Left lung (tissue), 10 donors: ENCODE results near the gene MRPL42. TPM values are rescaled to one million over a fixed set of nuclear protein-coding genes. Genes with fewer than 3 reads are reported as not detected.
"Not testable (repeated sequence)": the region's sequence is repeated elsewhere in the genome, so short reads cannot be mapped to it uniquely, and the experiment has no call there.

Source experiments
- ATAC-seq: fragments of 200-7000 bp; cut with Tn5 transposase; one replicate; pipeline ENCODE4 v1.9.1; 2020; ENCODE audit warnings: moderate library complexity
- DNase-seq, 4 donors: peaks; one replicate each; pipeline ENCODE4 v3.0.0-alpha.2; 2013 to 2020
- H3K27ac ChIP-seq, 2 donors: fragments of 200-600 bp; sonication (generic) in 1 of 2; one replicate each; pipeline versions ENCODE4 v1.5.0 to v1.8.0; 2020 to 2021
- H3K27me3 ChIP-seq, 2 donors: fragments of 200-600 bp; sonication (generic) in 1 of 2; one replicate each; pipeline versions ENCODE4 v1.5.0 to v1.8.0; 2020 to 2021
- H3K36me3 ChIP-seq, 2 donors: fragments of 200-600 bp; sonication (generic) in 1 of 2; one replicate each; pipeline versions ENCODE4 v1.5.0 to v1.8.0; 2020 to 2021
- H3K4me1 ChIP-seq, 2 donors: fragments of 200-600 bp; one replicate each; pipeline ENCODE4 v1.8.0; 2021
- H3K4me3 ChIP-seq, 2 donors: fragments of 200-600 bp; sonication (generic) in 1 of 2; one replicate each; pipeline versions ENCODE4 v1.5.0 to v1.8.0; 2020 to 2021; ENCODE audit warnings: mild to moderate bottlenecking in 1 of 2
- H3K9me3 ChIP-seq, 2 donors: fragments of 200-600 bp; sonication (generic) in 1 of 2; one replicate each; pipeline versions ENCODE4 v1.5.0 to v1.8.0; 2020 to 2021
- intact Hi-C, 2 donors: fragments of 100-400 bp; cut with DNase I; formaldehyde crosslinking; loops; one replicate each; pipeline versions ENCODE4 v1.11.2 to v1.14.2; 2022
- polyA plus RNA-seq, 6 donors: library from polyadenylated mRNA; unstranded; fragments of 120-200 nt; gene quantifications; one replicate each; pipeline ENCODE4 v1.2.1, GENCODE V29; 2013; ENCODE audit not compliant: insufficient read length in 6 of 6
- total RNA-seq, 2 donors: library from RNA; stranded (reverse); fragmentation: NEBNext Ultra II Directional; extraction: Animal tissue kit (Norgen Biotek cat#: 25700); gene quantifications; one replicate each; pipeline ENCODE4 v1.2.1, GENCODE V29; 2021
- TF ChIP-seq, protein P1 (sequence below), 2 donors: fragments of 200-600 bp; sonication (generic) in 1 of 2; IDR thresholded peaks; one replicate each; pipeline versions ENCODE4 v1.5.0 to v1.8.0; 2021; ENCODE audit warnings: antibody characterized with exemption in 2 of 2
- donor health status: DM: no; HTN: yes; CAD: no.
- donor health status: DM: no; HTN: no; CAD: no.

MRPL42 gene
- total and polyA plus RNA-seq, 8 donors: 53.2 to 70.8 (median 62.8) TPM

DNA sequence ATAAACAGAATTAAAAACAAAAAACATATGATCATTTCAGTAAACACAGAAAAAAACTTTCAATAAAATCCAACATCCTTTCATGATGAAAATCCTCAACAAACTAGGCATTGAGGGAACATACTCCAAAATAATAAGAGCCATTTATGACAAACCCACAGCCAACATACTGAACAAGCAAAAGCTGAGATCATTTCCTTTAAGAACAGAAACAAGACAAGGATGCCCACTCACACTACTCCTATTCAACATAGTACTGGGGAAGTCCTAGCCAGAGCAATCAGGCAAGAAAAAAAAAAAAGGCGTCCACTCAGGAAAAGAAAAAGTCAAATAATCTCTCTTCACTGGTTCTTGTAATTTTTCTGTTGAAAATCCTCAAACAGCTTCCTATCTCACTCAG is 30.1 kb downstream of the MRPL42 start:
- H3K4me3 ChIP-seq: no peak overlapping the region
- intact Hi-C loops: no loop called here
- no peaks in the 10 kb centered on the region for H3K9me3 ChIP-seq
- TF ChIP-seq, protein P1, sequence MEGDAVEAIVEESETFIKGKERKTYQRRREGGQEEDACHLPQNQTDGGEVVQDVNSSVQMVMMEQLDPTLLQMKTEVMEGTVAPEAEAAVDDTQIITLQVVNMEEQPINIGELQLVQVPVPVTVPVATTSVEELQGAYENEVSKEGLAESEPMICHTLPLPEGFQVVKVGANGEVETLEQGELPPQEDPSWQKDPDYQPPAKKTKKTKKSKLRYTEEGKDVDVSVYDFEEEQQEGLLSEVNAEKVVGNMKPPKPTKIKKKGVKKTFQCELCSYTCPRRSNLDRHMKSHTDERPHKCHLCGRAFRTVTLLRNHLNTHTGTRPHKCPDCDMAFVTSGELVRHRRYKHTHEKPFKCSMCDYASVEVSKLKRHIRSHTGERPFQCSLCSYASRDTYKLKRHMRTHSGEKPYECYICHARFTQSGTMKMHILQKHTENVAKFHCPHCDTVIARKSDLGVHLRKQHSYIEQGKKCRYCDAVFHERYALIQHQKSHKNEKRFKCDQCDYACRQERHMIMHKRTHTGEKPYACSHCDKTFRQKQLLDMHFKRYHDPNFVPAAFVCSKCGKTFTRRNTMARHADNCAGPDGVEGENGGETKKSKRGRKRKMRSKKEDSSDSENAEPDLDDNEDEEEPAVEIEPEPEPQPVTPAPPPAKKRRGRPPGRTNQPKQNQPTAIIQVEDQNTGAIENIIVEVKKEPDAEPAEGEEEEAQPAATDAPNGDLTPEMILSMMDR (IDR thresholded peaks at IDR 0.05): no peak
- H3K36me3 ChIP-seq: peaks cover 0 to 18% of the 10 kb centered on the region in 2 donors
- no peaks in the 10 kb centered on the region for H3K27me3 ChIP-seq
- ATAC-seq (no peak), DNase-seq (no peak)
- no peak overlapping the region for H3K27ac ChIP-seq
- H3K4me1 ChIP-seq: no peaks in the 10 kb centered on the region

DNA sequence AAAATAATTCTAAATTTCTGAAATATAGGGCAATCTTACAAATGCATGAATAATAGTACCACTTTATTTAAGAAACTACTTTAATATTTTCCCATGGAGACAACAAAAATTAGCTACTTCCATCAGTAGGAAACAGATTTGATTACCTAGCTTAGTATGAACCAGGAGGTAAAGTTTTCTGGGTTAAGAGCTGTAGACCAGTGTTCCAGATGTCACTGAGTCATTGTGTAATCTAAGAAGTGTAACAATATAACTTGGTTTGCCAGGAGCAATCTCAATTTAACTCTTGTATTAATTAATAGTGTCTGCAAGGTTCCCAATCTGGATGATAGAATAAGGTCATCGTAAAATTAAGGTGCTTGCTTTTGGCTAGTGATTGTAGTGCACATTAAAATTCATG is 31.5 kb downstream of the MRPL42 start:
- H3K9me3 ChIP-seq, H3K27ac ChIP-seq, ATAC-seq, DNase-seq, H3K4me1 ChIP-seq, H3K4me3 ChIP-seq, H3K27me3 ChIP-seq, intact Hi-C loops: not testable (repeated sequence)
- H3K36me3 ChIP-seq: peaks cover 0 to 23% of the 10 kb centered on the region in 2 donors

DNA sequence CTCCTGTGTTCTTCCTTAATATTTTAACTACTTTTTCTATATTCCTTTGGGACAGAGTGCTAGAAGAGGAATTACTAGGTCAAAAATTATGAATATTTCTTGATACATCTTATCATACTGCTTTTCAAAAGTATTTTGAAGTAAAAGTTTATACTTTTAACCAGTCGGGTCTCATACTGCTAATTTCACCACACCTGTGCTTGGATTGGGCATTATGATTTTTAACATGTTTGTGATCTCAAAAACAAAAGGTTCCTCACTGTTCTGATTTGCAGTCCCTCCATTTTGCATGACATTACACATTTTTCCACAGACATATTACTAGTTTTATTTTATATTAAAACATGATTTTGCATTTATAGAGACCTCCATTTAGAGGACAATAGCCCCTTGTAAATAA is 32.9 kb downstream of the MRPL42 start:
- no peak overlapping the region for H3K27ac ChIP-seq
- TF ChIP-seq, protein P1 (IDR thresholded peaks at IDR 0.05): no peak
- no peak for DNase-seq
- H3K27me3 ChIP-seq: no peaks in the 10 kb centered on the region
- H3K36me3 ChIP-seq: peaks cover 0 to 30% of the 10 kb centered on the region in 2 donors
- intact Hi-C loops: loop anchor here (5.0 to 10.0 kb wide), 2 partner anchors 602 to 605 kb away; no protein-coding TSS in a partner anchor
- H3K4me1 ChIP-seq: no peaks in the 10 kb centered on the region
- ATAC-seq: no peak
- no peaks in the 10 kb centered on the region for H3K9me3 ChIP-seq
- H3K4me3 ChIP-seq: no peak overlapping the region

DNA sequence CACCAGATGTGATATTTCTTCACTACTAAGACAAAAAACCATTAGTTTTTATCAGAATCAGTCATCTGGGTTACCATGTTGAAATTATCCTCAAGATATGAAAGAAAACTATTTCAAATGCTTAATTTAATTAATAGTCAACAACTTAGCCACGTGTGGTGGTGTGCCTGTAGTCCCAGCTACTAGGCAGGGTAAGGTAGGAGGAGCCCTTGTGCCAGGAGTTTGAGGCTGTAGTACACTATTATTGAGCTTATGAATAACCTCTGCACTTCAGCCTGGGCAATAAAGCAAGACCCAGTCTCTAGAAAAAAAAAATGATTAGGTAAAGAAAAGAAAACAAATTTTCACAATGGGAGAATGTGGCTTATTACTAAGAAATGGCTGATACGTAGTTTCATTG is 33.4 kb downstream of the MRPL42 start:
- H3K4me3 ChIP-seq: no peak overlapping the region
- no peak for DNase-seq

DNA sequence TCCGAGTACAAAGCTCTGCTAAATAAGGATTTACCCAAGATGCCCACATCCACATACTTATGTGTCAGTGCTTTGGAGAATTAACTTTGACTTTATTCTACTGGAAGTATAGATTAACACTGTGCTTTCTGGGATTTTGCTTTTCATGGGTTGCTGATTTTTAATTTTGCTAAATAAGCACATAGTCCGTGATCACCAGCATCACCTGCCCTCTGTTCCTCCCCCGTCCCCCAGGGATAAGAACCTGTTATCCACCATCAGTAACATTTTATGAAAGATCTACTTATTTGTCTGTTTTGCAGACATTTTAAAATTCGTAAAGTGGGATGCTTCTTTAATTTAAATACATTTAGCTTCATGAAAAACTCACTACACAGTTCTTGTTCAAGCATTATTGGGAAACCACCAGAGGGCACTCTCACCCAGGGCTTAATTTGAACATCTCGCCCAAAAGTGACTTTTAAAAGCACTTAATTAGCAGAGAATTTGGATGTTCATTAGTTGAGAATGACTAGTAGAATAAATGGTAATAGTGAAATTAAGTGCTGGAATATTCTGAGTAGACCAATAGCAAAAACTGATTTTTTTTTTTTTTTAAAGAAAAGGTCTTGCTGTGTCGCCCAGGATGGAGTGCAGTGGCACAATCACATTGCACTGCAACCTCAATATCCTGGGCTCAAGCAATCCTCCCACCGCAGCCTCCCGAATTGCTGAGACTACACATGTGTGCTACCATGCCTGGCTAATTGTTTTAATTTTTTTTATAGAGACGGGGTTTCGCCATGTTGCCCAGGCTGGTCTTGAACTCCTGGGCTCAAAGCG is 35.7 kb downstream of the MRPL42 start:
- Histone ChIP-seq H3K4me1 (no peaks in the 10 kb centered on the region), H3K9me3 (no peaks in the 10 kb centered on the region), H3K4me3 (no peak overlapping the region), H3K27ac (no peak overlapping the region), H3K36me3 (peaks cover 0 to 30% of the 10 kb centered on the region in 2 donors), H3K27me3 (no peaks in the 10 kb centered on the region)
- peak; percentile 63 for ATAC-seq
- intact Hi-C loops: loop anchor here (5.0 to 10.0 kb wide), 2 partner anchors 599 to 602 kb away; no protein-coding TSS in a partner anchor
- TF ChIP-seq, protein P1 (IDR thresholded peaks at IDR 0.05): peak; percentile 57 to 75
- DNase-seq: peak in 1 of 4 donors; percentile 57

More for the DNA sequence above, 33.4 kb downstream of the MRPL42 start:
- Histone ChIP-seq H3K9me3 (no peaks in the 10 kb centered on the region), H3K4me1 (no peaks in the 10 kb centered on the region), H3K27me3 (no peaks in the 10 kb centered on the region), H3K27ac (no peak overlapping the region), H3K36me3 (peaks cover 0 to 30% of the 10 kb centered on the region in 2 donors)
- intact Hi-C loops: loop anchor here (5.0 to 10.0 kb wide), 2 partner anchors 602 to 604 kb away; no protein-coding TSS in a partner anchor
- ATAC-seq: no peak
- TF ChIP-seq, protein P1 (IDR thresholded peaks at IDR 0.05): no peak
